GM12874 (cell line): ENCODE results near the gene TMEM178A.

ENCODE experiments used
- TF ChIP-seq, protein P1 (sequence below): IDR thresholded peaks from 2 replicates; pipeline ENCODE4 v1.5.1; 2011; ENCODE audit warnings: low read depth, mild to moderate bottlenecking, control low read depth, low read length, moderate library complexity; ENCODE audit not compliant: insufficient read depth

The TMEM178A gene

DNA sequence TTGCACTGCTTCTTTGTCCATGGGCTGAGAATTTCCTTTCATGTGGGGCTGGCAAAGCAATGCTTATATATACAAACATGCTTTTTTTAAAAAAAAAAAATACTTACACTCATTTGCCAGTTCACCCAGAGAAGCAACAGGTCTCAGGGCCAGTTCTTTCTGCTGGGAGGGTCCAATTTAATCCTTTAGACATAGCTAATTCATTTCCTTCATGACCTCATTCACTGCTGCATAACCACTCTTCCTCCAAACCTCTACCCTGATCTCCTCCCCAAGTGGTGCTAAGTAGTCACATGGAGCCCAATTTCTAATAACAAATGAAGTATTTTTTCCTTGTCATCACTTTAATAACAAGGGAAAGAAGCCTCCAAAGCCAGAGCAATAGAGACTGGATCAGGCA, 17.1 kb upstream of the TMEM178A start:
- TF ChIP-seq, protein P1, sequence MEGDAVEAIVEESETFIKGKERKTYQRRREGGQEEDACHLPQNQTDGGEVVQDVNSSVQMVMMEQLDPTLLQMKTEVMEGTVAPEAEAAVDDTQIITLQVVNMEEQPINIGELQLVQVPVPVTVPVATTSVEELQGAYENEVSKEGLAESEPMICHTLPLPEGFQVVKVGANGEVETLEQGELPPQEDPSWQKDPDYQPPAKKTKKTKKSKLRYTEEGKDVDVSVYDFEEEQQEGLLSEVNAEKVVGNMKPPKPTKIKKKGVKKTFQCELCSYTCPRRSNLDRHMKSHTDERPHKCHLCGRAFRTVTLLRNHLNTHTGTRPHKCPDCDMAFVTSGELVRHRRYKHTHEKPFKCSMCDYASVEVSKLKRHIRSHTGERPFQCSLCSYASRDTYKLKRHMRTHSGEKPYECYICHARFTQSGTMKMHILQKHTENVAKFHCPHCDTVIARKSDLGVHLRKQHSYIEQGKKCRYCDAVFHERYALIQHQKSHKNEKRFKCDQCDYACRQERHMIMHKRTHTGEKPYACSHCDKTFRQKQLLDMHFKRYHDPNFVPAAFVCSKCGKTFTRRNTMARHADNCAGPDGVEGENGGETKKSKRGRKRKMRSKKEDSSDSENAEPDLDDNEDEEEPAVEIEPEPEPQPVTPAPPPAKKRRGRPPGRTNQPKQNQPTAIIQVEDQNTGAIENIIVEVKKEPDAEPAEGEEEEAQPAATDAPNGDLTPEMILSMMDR, result no peak

DNA sequence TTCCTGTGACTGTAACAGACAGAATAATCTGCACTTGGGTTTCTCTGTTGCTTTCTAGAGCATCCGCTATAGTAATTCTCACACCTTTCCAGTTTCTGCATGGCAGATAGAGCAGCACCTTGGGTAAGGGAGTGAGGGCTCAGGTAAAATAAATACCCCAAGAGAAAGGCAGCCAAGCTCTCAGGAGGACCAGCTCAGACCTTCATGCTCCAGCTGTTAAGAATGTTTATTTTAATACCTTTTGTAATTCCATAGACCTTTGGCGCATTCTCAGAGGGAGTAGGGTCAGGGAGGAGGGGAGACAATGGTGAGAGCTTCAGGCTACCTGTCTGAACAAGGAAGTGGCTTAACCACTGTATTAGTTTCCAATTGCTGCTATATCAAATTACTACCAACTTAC, 16.2 kb upstream of the TMEM178A start:
- TF ChIP-seq, protein P1, result no peak

DNA sequence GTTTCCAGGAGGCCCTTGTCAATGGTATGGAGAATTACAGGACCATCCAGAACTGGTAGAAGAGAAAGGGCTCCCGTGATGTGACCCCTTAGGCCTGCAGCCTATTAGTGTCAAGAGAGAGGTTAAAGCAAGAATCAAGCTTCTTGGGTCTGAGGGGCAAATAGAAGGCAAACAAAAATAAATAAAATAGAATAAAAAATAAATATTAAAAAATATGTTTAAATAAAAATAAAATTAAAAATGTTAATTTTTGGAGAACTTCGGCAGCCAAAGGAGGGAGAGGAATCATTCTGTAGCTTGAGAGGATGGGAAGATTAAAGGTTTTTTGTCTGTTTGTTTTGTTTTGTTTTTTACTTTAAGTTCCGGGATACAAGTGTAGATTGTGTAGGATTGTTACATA, 15.2 kb upstream of the TMEM178A start:
- TF ChIP-seq, protein P1, result no peak

DNA sequence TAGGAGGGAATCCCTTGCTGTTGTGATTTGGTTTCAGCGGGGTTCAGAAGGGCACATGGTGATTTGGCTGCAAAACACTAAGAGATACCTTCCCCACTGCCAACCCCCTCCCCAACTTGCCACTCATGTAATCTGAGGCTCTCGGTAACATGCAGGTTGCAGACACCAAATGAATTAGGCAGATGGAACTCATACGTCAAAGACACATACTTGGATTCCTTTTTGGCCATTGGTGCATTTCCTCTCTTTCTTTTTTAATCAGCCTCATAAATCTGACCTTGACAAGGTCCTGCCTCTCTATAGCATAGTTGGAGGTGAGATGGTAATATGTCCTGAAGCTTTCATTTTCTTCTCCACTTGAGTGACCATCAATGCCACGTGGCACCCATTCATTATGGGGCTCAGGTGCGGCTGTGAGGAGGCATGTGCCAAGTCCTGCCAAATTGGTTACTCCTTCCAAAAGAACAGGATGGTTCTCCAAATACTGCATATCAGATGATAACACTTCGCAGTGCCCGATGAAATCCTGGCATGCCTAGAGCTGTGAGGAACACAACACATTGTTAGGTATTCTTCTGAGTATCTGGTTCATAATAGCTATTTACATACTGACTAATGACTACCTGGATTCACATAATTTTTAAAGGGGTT, 8.3 kb upstream of the TMEM178A start:
- TF ChIP-seq, protein P1, result no peak

DNA sequence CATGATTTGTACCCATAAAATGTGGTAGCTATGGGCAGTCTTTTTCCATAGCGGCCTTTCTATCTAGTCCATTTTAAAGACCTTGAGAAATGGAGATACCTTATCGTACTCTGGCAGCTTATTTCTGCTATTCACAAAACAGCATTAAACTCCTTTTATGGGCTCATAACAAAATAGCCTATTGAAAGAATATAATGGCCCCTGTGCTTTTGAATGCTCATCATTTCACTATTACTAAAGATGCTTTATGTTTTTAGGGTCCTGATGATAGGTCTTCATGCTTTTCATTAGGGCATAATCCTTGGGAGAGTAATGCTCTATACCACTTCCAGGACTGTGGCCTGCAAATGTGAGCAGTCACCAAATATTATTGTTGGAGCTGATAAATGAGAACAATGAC, 7.3 kb upstream of the TMEM178A start:
- TF ChIP-seq, protein P1, result no peak

DNA sequence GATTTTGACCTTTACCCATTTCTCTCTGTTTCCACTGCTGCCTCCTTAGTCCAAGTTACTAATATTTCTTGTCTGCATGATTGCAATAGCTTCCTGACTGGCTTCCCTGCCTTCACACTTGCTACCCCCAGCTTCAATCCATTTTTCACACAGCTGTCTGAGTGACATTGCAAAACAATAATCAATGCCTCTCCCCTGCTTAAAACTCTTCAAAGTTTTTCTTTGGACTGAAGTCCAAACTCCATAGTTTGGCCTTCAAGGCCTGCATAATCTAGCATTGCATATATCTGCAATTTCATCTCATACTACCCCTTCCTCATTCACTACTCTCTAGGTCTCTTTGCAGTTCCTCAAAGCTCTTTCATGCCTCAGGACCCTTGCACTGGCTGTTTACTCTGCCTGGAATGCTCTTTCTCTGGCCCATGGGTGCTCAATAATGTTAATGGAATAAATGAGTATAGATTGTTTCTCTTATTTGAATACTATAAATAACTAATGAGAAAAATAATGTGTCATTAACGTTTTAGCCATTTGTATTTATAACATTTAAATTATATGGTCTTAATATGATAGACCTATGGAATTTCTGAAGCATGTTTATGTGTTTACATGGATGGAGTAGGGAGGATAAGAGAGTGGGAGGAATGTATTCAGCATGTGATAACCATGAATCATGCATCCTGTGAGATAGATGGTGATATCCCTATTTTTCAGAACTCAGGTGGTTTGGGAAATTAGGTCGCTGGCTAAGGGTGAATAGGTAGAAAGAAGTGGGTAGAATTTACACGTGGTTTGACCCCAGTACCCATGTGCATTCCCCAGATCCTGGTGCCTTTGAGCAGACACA, 5.7 kb upstream of the TMEM178A start:
- TF ChIP-seq, protein P1, result no peak

DNA sequence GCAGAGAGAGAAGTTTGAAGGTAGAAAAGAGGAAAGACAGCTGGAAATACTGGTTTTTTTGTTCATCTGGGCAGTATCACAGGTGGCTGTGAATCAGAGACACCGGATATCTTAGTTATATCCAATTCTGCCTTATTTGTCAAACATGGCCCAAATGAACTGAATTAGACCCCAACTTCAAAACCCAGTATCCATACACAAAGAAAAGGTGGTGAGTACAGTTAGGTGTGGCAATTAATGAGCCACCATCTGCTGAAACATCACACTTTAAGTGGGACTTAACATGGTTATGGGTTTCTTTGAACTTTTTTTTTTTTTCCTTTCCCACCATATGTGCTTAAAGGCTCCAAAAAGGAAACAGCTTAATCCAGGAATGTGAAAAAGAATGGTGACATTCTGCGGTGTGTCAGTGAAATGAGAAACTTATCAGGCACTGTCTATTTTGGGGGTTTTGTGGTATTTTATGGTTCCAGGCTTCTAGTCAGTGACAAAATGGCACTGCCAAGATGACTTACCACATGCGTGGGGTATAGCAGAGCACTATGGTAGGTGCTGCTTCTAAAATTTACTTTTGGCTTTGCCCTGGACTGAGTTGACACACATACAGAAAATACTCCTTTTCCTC, 5.0 kb upstream of the TMEM178A start:
- TF ChIP-seq, protein P1, result no peak
